WTC11 (cell line): ENCODE results near the gene STKLD1. TPM values are rescaled to one million over a fixed set of nuclear protein-coding genes. Genes with fewer than 3 reads are reported as not detected.
A peak's percentile ranks its signal among the peaks of the same experiment; 100 is the strongest.

Experiments used
- ATAC-seq: fragments of 200-7000 bp; cut with Tn5 transposase; 2 replicates; pipeline ENCODE4 v1.10.0; 2021; ENCODE audit warnings: mild to moderate bottlenecking, moderate library complexity
- CTCF ChIA-PET: fragments of 300-600 bp; sonication (Branson Sonifier 250); formaldehyde crosslinking; loops from one replicate; lab custom pipeline; 2021; ENCODE audit warnings: antibody characterized with exemption; lab: Charles Lee
- POLR2A ChIA-PET: fragments of 350-600 bp; sonication (Branson Sonifier 250); formaldehyde crosslinking; loops from one replicate; lab custom pipeline; 2021; ENCODE audit warnings: antibody characterized with exemption; lab: Charles Lee
- DNase-seq: peaks from one replicate; pipeline ENCODE4 v3.0.0; 2021; ENCODE audit warnings: low spot score
- H3K27ac Mint-ChIP-seq: 2 replicates; pipeline ENCODE4 v1.8.0; 2021; ENCODE audit warnings: mixed read lengths
- H3K27me3 Mint-ChIP-seq: 2 replicates; pipeline ENCODE4 v1.8.0; 2021; ENCODE audit warnings: low read depth, mild to moderate bottlenecking, moderate library complexity, mixed read lengths
- H3K36me3 Mint-ChIP-seq: 2 replicates; pipeline ENCODE4 v1.8.0; 2021; ENCODE audit warnings: mixed read lengths
- H3K4me1 Mint-ChIP-seq: 2 replicates; pipeline ENCODE4 v1.8.0; 2022; ENCODE audit warnings: mixed read lengths
- H3K4me3 Mint-ChIP-seq: 2 replicates; pipeline ENCODE4 v1.8.0; 2021; ENCODE audit warnings: mild to moderate bottlenecking, moderate library complexity, mixed read lengths
- H3K9me3 Mint-ChIP-seq: 2 replicates; pipeline ENCODE4 v1.8.0; 2021; ENCODE audit warnings: mixed read lengths
- ATF1 ChIP-seq: sonication (generic); formaldehyde crosslinking; IDR thresholded peaks from 2 replicates; pipeline ENCODE4 v1.8.1; 2023; ENCODE audit warnings: mild to moderate bottlenecking, moderate library complexity, missing genetic modification reagents
- CREB1 ChIP-seq: sonication (generic); formaldehyde crosslinking; IDR thresholded peaks from 2 replicates; pipeline ENCODE4 v1.8.0; 2023; ENCODE audit warnings: mild to moderate bottlenecking, missing genetic modification reagents
- CTCF ChIP-seq: fragments of 200-600 bp; IDR thresholded peaks from 2 replicates; pipeline ENCODE4 v1.8.0; 2022; ENCODE audit warnings: antibody characterized with exemption
- E2F1 ChIP-seq: sonication (generic); formaldehyde crosslinking; IDR thresholded peaks from 2 replicates; pipeline ENCODE4 v1.8.0; 2022; ENCODE audit warnings: mild to moderate bottlenecking, missing genetic modification reagents
- E2F5 ChIP-seq: sonication (generic); formaldehyde crosslinking; IDR thresholded peaks from 2 replicates; pipeline ENCODE4 v1.8.1; 2022; ENCODE audit warnings: mild to moderate bottlenecking, moderate library complexity, missing genetic modification reagents
- EMX1 ChIP-seq: fragments of 250-450 bp; sonication (Bioruptor Pico); IDR thresholded peaks from 2 replicates; pipeline ENCODE4 v1.8.0; 2021; ENCODE audit warnings: mild to moderate bottlenecking
- FOXP1 ChIP-seq: sonication (generic); formaldehyde crosslinking; IDR thresholded peaks from 2 replicates; pipeline ENCODE4 v1.8.0; 2022; ENCODE audit warnings: missing genetic modification reagents, mild to moderate bottlenecking, moderate library complexity, borderline replicate concordance
- GABPB1 ChIP-seq: sonication (generic); formaldehyde crosslinking; IDR thresholded peaks from 2 replicates; pipeline ENCODE4 v1.8.1; 2023; ENCODE audit warnings: mild to moderate bottlenecking, missing genetic modification reagents
- MLX ChIP-seq: sonication (generic); formaldehyde crosslinking; IDR thresholded peaks from 2 replicates; pipeline ENCODE4 v1.8.1; 2023; ENCODE audit warnings: mild to moderate bottlenecking, missing genetic modification reagents, moderate library complexity
- NFATC4 ChIP-seq: fragments of 250-450 bp; sonication (Bioruptor Pico); IDR thresholded peaks from 2 replicates; pipeline ENCODE4 v1.9.0; 2021; ENCODE audit warnings: mild to moderate bottlenecking
- NFE2L1 ChIP-seq: sonication (generic); formaldehyde crosslinking; IDR thresholded peaks from 2 replicates; pipeline ENCODE4 v1.8.1; 2023; ENCODE audit warnings: missing genetic modification reagents
- PRRX2 ChIP-seq: fragments of 250-450 bp; sonication (Bioruptor Pico); IDR thresholded peaks from 2 replicates; pipeline ENCODE4 v1.8.0; 2021; ENCODE audit warnings: mild to moderate bottlenecking
- SP1 ChIP-seq: sonication (generic); formaldehyde crosslinking; conservative IDR thresholded peaks from 2 replicates; pipeline ENCODE4 v1.8.1; 2022; ENCODE audit warnings: missing genetic modification reagents
- TEAD1 ChIP-seq: sonication (generic); formaldehyde crosslinking; IDR thresholded peaks from 2 replicates; pipeline ENCODE4 v1.8.0; 2022; ENCODE audit warnings: mild to moderate bottlenecking, missing genetic modification reagents
- ZNF138 ChIP-seq: sonication (generic); formaldehyde crosslinking; conservative IDR thresholded peaks from 2 replicates; pipeline ENCODE4 v1.8.1; 2022; ENCODE audit warnings: mild to moderate bottlenecking, moderate library complexity, missing genetic modification reagents
- ZNF263 ChIP-seq: sonication (generic); formaldehyde crosslinking; IDR thresholded peaks from 2 replicates; pipeline ENCODE4 v1.8.1; 2022; ENCODE audit warnings: low read depth, mild to moderate bottlenecking, moderate library complexity, missing genetic modification reagents
- ZNF532 ChIP-seq: fragments of 250-450 bp; sonication (Bioruptor Pico); IDR thresholded peaks from 2 replicates; pipeline ENCODE4 v1.9.0; 2021; ENCODE audit warnings: mild to moderate bottlenecking, borderline replicate concordance
- total RNA-seq: library from RNA; stranded (reverse); gene quantifications from 3 replicates; pipeline ENCODE4 v1.2.3, GENCODE V29; 2021
- TF ChIP-seq, protein P1 (sequence below): sonication (generic); formaldehyde crosslinking; IDR thresholded peaks from 2 replicates; pipeline ENCODE4 v1.8.1; 2023; ENCODE audit warnings: mild to moderate bottlenecking, moderate library complexity, missing genetic modification reagents
- TF ChIP-seq, protein P2 (sequence below): fragments of 250-450 bp; sonication (Bioruptor Pico); conservative IDR thresholded peaks from 2 replicates; pipeline ENCODE4 v1.9.0; 2021; ENCODE audit warnings: mild to moderate bottlenecking
- TF ChIP-seq, protein P3 (sequence below): fragments of 250-450 bp; sonication (Bioruptor Pico); IDR thresholded peaks from 2 replicates; pipeline ENCODE4 v1.8.0; 2021; ENCODE audit warnings: mild to moderate bottlenecking

STKLD1 gene
- total RNA-seq, 1 experiment from 2014 or later, result 0.98 TPM

DNA sequence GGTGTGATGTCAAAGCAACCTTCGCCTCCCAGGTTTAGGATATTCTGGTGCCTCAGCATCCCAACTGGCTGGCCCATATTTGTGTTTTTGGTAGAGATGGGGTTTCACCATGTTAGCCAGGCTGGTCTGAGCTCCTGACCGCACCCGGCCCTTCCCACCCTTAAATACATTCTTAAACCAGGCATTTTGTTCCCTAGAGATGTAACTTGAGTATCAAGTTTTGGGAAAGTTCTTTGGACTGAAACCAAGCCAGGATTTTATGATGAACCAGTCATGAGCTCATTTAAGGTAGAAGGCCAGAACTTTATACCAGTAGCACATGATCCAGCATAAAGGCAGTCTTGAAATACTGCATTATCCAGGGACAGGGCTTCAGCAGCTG is 24.6 kb upstream of the STKLD1 start (continued):
- TF ChIP-seq E2F1 (CRISPR knock-in tag), result no peak
- no peak for TF ChIP-seq EMX1
- TF ChIP-seq MLX (CRISPR knock-in tag), result no peak
- no peak for TF ChIP-seq ZNF263 (CRISPR knock-in tag)
- TF ChIP-seq E2F5 (CRISPR knock-in tag), result no peak
- TF ChIP-seq ATF1, result no peak
- TF ChIP-seq TEAD1, result no peak

DNA sequence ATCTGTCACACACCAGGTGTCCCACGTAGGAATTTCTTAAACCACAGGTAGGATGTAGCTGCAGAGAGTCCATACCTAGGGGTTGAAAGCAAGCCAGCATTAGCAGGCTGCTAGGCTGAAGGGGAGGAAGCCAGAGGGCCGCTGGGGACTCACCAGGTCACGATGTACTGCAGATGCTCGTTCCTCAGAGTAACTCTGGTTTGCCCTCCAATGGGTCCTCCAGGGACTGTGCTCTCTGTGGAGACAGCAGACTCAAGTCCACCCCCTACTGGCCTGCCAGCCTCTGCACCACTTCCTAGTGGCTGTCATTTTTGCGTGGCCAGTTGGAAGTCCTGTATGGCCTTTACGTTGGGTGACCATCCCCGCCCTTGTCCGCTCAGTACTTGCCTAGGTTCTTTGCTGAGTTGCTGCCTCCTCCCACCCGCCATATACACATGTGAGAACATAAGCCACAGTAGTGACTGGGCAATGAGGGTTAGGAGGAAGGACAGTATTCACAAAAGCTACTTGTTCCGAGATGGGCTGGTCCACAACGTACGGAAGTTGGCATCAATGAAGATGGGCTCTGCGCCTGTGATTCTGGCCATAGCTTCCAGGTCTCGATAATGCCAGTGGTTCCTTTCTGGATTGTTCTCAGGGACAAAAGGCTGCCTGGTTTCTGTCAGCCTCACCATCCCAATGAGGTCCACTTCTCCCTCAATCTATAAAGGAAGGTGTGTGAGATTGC is 24.1 kb upstream of the STKLD1 start:
- DNase-seq (peak; percentile 76), ATAC-seq (peak; percentile 62)
- Mint-ChIP-seq H3K27ac (peak overlapping the region; percentile 32; the same call in 1 of the 2 replicates), H3K27me3 (no peaks in the 10 kb centered on the region; the same call in 1 of the 2 replicates), H3K9me3 (no peaks in the 10 kb centered on the region), H3K36me3 (peaks cover 46% of the 10 kb centered on the region), H3K4me1 (peaks cover 25% of the 10 kb centered on the region), H3K4me3 (no peak overlapping the region)
- ChIA-PET CTCF (interaction anchor here (1.3 to 7.9 kb wide), 4 partner anchors 9 to 134 kb away, joined by 3 to 74 read pairs (median 6); no protein-coding TSS in a partner anchor), POLR2A (interaction anchor here (1.9 kb wide), 1 partner anchor 10 kb away, joined by 6 read pairs; no protein-coding TSS in a partner anchor)
- TF ChIP-seq, protein P1, sequence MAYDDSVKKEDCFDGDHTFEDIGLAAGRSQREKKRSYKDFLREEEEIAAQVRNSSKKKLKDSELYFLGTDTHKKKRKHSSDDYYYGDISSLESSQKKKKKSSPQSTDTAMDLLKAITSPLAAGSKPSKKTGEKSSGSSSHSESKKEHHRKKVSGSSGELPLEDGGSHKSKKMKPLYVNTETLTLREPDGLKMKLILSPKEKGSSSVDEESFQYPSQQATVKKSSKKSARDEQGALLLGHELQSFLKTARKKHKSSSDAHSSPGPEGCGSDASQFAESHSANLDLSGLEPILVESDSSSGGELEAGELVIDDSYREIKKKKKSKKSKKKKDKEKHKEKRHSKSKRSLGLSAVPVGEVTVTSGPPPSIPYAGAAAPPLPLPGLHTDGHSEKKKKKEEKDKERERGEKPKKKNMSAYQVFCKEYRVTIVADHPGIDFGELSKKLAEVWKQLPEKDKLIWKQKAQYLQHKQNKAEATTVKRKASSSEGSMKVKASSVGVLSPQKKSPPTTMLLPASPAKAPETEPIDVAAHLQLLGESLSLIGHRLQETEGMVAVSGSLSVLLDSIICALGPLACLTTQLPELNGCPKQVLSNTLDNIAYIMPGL, result peak; percentile 57; the same call in 1 of the 2 replicates
- no peak for TF ChIP-seq ZNF532 (CRISPR knock-in tag)
- TF ChIP-seq ZNF138 (CRISPR knock-in tag), result 0 out of 2 replicates have a peak, but pooled peaks have one; percentile 72
- TF ChIP-seq, protein P2, sequence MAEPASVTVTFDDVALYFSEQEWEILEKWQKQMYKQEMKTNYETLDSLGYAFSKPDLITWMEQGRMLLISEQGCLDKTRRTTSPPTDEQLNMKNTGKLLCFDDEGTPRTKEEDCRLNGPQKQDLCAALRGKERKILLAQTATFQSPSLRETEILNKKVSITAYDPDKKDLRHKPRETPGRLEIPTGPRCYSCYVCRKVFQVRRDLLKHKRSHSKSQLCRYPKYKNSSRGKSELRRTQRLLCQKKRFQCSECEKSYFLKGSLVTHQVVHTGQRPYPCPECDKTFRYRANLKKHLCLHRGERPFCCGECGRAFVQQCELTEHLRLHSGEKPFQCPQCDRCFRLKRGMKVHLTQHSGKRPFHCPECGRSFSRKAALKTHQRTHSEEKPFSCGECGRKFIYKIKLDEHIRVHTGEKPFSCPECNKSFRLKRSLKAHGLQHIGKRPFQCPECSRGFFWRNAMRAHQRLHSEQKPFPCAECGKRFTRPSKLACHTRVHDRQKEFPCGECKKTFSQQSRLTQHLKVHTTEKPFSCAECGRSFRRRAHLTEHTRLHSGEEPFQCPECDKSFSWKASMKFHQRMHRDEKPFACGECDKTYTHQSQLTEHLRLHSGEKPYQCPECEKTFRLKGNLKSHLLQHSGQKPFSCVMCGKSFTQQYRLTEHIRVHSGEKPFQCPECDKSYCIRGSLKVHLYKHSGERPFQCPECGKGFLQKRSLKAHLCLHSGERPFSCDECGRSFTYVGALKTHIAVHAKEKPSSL (CRISPR knock-in tag), result peak; percentile 26; the same call in 1 of the 2 replicates
- TF ChIP-seq NFATC4 (CRISPR knock-in tag), result peak; percentile 59; the same call in 1 of the 2 replicates
- peak; percentile 40; the same call in 1 of the 2 replicates for TF ChIP-seq GABPB1 (CRISPR knock-in tag)
- peak; percentile 58; the same call in 1 of the 2 replicates for TF ChIP-seq FOXP1
- peak; percentile 43 for TF ChIP-seq CTCF
- TF ChIP-seq PRRX2 (CRISPR knock-in tag), result 0 out of 2 replicates have a peak, but pooled peaks have one; percentile 44
- TF ChIP-seq CREB1 (CRISPR knock-in tag), result peak; percentile 59
- peak; percentile 41; the same call in 1 of the 2 replicates for TF ChIP-seq SP1 (CRISPR knock-in tag)
- TF ChIP-seq EMX1, result peak; percentile 81; the same call in 1 of the 2 replicates
- peak; percentile 78; the same call in 1 of the 2 replicates for TF ChIP-seq ZNF263 (CRISPR knock-in tag)
- TF ChIP-seq, protein P3, sequence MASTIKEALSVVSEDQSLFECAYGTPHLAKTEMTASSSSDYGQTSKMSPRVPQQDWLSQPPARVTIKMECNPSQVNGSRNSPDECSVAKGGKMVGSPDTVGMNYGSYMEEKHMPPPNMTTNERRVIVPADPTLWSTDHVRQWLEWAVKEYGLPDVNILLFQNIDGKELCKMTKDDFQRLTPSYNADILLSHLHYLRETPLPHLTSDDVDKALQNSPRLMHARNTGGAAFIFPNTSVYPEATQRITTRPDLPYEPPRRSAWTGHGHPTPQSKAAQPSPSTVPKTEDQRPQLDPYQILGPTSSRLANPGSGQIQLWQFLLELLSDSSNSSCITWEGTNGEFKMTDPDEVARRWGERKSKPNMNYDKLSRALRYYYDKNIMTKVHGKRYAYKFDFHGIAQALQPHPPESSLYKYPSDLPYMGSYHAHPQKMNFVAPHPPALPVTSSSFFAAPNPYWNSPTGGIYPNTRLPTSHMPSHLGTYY (CRISPR knock-in tag), result no peak
- TF ChIP-seq NFE2L1 (CRISPR knock-in tag), result no peak
